ENCODE measurements around the gene ACMSD. TPM values are rescaled to one million over a fixed set of nuclear protein-coding genes. Genes with fewer than 3 reads are reported as not detected.

The ACMSD gene
- total RNA-seq, 1 experiment from 2014 or later, result not detected

GRCh38 chr2:134919341-134920210 is 81.2 kb downstream of the ACMSD start:
- H3K27me3 ChIP-seq (replicated peaks; ENCODE audit: control insufficient read depth, insufficient read depth, low read length), result no peaks in the 10 kb centered on the region
- ChIA-PET CTCF (no interaction called here), POLR2A (interaction anchor here (1.0 kb wide), 1 partner anchor 611 kb away, joined by 6 read pairs; the partner anchor contains the start of genes R3HDM1 and ZRANB3)
- H3K36me3 ChIP-seq (ENCODE audit: control insufficient read depth, insufficient read depth, low read length), result no peaks in the 10 kb centered on the region
- Mint-ChIP-seq H3K4me3 (ENCODE audit: unreplicated experiment) (peak overlapping the region; percentile 92), H3K27me3 (ENCODE audit: insufficient read depth, unreplicated experiment) (no peaks in the 10 kb centered on the region), H3K9me3 (ENCODE audit: unreplicated experiment) (no peaks in the 10 kb centered on the region), H3K27ac (ENCODE audit: unreplicated experiment) (peak overlapping the region; percentile 97), H3K4me1 (ENCODE audit: low read depth, unreplicated experiment) (peaks cover 1% of the 10 kb centered on the region), H3K36me3 (ENCODE audit: insufficient read depth, unreplicated experiment) (peaks cover 37% of the 10 kb centered on the region)
- no peak for DNase-seq
- H3K4me3 ChIP-seq (ENCODE audit: low read depth, low read length), result peak overlapping the region; percentile 89
- no TSS peak for BruUV-seq (replicated peaks)
- intact Hi-C loops (cut with micrococcal nuclease; ENCODE audit: unreplicated experiment), result no loop called here
- TF ChIP-seq CTCF (IDR thresholded peaks at IDR 0.05; ENCODE audit: insufficient read depth in 1 of 2, low read depth in 1 of 2, low read length in 1 of 2, severe bottlenecking in 1 of 2, unreplicated experiment in 1 of 2), result no peak
- 0 out of 2 replicates have a peak, but pooled peaks cover 8% of the 10 kb centered on the region for H3K4me1 ChIP-seq
- H3K9me3 ChIP-seq, result no peaks in the 10 kb centered on the region

- H3K36me3 ChIP-seq (ENCODE audit: control insufficient read depth, insufficient read depth, low read length), result 0 out of 2 replicates have a peak, but pooled peaks cover 2% of the 10 kb centered on the region
- DNase-seq, result no peak
- H3K27ac Mint-ChIP-seq (ENCODE audit: unreplicated experiment), result no peak overlapping the region
- no peaks in the 10 kb centered on the region for H3K27me3 Mint-ChIP-seq (ENCODE audit: insufficient read depth, unreplicated experiment)
- ChIA-PET CTCF (no interaction called here), POLR2A (interaction anchor here (0.6 kb wide), 1 partner anchor 704 kb away, joined by 3 read pairs; no protein-coding TSS in a partner anchor)
- H3K4me1 ChIP-seq, result 0 out of 2 replicates have a peak, but pooled peaks cover 3% of the 10 kb centered on the region
- no peaks in the 10 kb centered on the region for H3K9me3 ChIP-seq
- BruUV-seq (replicated peaks), result no TSS peak
- intact Hi-C loops (cut with micrococcal nuclease; ENCODE audit: unreplicated experiment), result no loop called here
- peaks cover 46% of the 10 kb centered on the region for H3K36me3 Mint-ChIP-seq (ENCODE audit: insufficient read depth, unreplicated experiment)
- no peak overlapping the region for H3K4me3 Mint-ChIP-seq (ENCODE audit: unreplicated experiment)
- H3K9me3 Mint-ChIP-seq (ENCODE audit: unreplicated experiment), result no peaks in the 10 kb centered on the region
- TF ChIP-seq CTCF (IDR thresholded peaks at IDR 0.05; ENCODE audit: insufficient read depth in 1 of 2, low read depth in 1 of 2, low read length in 1 of 2, severe bottlenecking in 1 of 2, unreplicated experiment in 1 of 2), result no peak
- no peaks in the 10 kb centered on the region for H3K27me3 ChIP-seq (replicated peaks; ENCODE audit: control insufficient read depth, insufficient read depth, low read length)
- no peak overlapping the region for H3K4me3 ChIP-seq (ENCODE audit: low read depth, low read length)
- H3K4me1 Mint-ChIP-seq (ENCODE audit: low read depth, unreplicated experiment), result peaks cover 19% of the 10 kb centered on the region
Measured at GRCh38 chr2:134924912-134925311, 86.5 kb downstream of the ACMSD start.

- Mint-ChIP-seq H3K27ac (ENCODE audit: unreplicated experiment) (peak overlapping the region; percentile 10), H3K4me1 (ENCODE audit: low read depth, unreplicated experiment) (peaks cover 19% of the 10 kb centered on the region), H3K4me3 (ENCODE audit: unreplicated experiment) (no peak overlapping the region), H3K36me3 (ENCODE audit: insufficient read depth, unreplicated experiment) (peaks cover 50% of the 10 kb centered on the region), H3K9me3 (ENCODE audit: unreplicated experiment) (no peaks in the 10 kb centered on the region), H3K27me3 (ENCODE audit: insufficient read depth, unreplicated experiment) (no peaks in the 10 kb centered on the region)
- H3K36me3 ChIP-seq (ENCODE audit: control insufficient read depth, insufficient read depth, low read length), result 0 out of 2 replicates have a peak, but pooled peaks cover 2% of the 10 kb centered on the region
- ChIA-PET CTCF (no interaction called here), POLR2A (no interaction called here)
- DNase-seq, result no peak
- no peaks in the 10 kb centered on the region for H3K9me3 ChIP-seq
- no TSS peak for BruUV-seq (replicated peaks)
- H3K4me1 ChIP-seq, result no peaks in the 10 kb centered on the region
- intact Hi-C loops (cut with micrococcal nuclease; ENCODE audit: unreplicated experiment), result no loop called here
- TF ChIP-seq CTCF (IDR thresholded peaks at IDR 0.05; ENCODE audit: insufficient read depth in 1 of 2, low read depth in 1 of 2, low read length in 1 of 2, severe bottlenecking in 1 of 2, unreplicated experiment in 1 of 2), result no peak
- H3K27me3 ChIP-seq (replicated peaks; ENCODE audit: control insufficient read depth, insufficient read depth, low read length), result no peaks in the 10 kb centered on the region
- no peak overlapping the region for H3K4me3 ChIP-seq (ENCODE audit: low read depth, low read length)
Measured at GRCh38 chr2:134926231-134926931, 88.0 kb downstream of the ACMSD start.

Data from Caco-2 (cell line).